Measurements from ENCODE around the gene PPAT.

PPAT gene

DNA sequence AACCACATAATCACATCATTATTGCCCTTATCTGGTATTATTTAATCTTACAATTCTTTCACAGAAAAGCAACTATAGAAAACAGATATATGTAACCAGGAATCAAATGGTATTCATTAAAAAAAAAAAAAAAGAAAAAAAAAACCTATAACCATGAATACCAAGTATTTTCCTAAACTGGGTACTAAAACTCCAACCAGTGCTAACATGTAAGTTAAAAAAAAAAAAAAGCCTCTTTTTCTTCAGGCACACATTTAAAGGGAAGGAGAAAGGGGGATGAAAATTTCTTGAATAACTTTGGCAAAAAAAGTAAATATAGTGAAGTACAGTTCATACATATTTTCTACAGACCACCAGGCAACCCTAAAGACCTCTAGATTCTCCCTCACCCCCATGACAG lies 2.1 kb downstream of the PPAT start:
- DNase-seq: no peak

DNA sequence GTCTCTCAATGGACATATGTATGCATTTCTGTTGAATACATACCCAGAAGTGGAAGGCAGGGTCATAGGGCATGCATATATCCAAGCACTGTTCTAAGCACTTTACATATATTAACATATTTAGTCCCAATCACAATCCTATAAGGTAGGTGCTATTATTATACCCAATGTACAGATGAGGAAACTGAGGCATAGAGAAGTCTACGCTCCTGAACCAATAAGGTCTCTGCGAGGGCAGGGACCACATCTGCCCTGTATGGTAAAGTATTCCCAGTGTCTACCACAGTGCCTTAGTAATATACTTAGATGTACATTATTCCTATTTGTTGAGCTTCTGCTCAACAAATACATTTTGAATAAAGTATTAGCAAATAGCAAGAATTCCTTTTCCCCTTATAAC lies 5.2 kb downstream of the PPAT start:
- DNase-seq: no peak

DNA sequence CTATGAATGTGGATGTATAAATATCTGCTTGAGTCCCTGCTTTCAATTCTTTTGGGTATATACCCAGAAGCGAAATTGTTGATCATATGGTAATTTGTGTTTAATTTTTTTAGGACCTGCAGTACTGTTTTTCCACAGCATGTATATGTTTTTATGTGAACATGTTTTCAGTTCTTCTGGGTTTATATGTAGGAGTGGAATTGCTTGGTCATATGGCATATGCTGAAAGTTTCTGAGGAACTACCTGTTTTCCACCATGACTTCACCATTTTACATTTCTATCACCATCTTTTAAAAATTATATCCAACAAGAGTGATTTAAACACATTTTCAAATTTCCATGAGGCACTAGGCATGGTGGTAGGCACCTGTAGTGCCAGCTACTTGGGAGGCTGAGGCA lies 8.2 kb downstream of the PPAT start:
- no peak for DNase-seq

DNA sequence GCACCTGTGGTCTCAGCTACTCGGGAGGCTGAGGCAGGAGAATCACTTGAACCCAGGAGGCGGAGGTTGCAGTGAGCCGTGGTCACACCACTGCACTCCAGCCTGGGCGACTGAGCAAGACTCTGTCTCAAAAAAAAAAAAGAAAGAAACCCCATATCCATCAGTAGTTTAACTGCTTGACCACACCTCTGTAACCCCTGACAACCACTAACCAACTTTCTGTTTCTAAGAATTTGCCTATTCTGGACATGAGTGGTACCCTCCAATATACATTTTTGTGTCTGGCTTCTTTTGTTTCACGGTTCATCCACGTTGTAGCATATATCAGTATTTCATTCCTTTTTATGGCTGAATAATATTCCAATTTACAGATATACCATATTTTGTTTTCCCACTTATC lies 9.1 kb downstream of the PPAT start:
- no peak for DNase-seq

DNA sequence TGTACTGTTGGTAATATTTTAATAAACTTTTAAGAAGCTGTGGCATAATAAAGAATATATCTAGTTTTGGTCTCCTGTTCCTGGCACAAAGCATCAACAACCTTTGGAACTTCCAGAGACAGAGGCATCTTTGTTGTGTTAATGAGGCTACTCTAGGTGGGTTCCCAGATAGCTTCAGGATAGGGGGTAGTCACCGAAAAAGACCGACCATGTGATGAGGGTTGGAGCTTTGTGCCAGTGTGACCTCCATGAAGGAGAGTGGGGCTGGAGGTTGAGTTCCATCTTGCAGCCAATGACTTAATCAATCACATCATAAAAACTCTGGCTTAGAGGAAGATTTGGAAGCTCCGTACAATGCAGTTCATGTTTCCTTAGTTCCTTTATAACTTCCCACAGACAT lies 9.9 kb downstream of the PPAT start:
- no peak for DNase-seq

DNA sequence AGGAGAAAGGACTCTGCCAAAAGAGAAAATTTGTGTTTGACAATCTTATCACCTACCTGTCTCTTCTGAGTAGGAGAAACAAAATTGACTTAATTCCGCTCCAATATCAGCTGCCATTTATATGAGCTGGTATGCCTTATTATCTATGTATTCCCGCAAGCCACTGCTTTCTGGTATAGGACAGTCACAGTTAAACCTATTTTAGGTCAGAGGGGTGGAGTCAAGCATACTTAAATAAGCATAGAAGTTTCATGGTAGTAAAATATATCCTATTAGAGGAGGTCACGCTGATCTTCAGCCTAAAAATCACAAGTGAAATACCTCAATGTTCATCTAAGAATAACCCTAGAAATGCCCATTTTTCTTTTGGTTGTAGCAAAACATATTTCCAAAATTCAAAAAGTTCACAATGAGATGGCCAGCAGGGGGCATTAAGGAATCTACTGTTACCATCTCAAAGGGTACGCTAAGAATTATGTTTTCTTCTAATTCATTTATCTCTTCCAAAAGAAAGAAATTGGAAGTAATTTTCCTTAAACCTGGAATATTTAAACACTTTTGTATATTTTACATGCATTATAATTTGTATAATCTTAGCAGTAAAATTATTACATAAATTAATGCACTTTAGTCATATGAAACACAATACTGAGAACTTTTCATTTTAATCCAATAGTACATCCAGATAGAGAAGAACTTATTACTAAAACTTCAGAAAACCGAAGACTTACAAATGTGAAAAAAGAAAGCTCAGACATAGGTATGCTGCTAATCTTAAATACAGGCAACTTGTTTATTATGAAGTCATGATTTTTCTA lies 10.5 kb downstream of the PPAT start:
- DNase-seq: peak; percentile 13

DNA sequence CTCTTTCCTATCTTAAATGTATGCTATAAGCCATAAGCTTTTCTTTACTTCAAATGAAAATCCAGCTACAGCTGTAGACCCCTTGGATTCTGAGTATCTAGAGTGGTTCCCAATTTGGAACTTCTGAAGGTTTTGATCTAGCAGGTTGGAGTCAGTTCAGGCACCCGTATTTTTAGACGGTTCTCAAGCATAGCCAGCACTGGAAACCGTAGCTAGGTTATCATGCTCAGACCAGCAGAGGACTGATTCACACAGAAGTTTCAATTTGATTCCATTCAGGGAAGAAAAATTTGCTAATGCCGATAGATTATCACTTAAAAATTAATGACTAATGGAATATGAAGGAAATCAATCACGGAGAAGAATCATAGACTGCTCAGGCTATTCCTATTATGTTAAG lies 11.2 kb downstream of the PPAT start:
- no peak for DNase-seq

DNA sequence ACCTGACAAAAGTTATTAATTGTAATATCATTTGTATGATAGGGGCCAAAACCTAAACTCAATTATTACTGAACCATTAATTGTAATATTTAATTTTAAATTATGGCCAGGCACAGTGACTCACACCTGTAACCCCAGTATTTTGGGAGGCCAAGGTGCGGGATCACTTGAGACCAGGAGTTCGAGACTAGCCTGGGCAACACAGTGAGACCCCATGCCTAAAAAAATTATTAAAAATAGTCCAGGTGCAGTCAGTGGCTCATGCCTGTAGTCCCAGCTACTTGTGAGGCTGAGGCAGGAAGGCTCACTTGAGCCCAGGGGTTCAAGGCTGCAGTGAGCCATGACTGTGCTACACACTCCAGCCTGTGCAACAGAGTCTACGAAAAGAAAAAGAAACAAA lies 18.0 kb downstream of the PPAT start:
- DNase-seq: no peak

DNA sequence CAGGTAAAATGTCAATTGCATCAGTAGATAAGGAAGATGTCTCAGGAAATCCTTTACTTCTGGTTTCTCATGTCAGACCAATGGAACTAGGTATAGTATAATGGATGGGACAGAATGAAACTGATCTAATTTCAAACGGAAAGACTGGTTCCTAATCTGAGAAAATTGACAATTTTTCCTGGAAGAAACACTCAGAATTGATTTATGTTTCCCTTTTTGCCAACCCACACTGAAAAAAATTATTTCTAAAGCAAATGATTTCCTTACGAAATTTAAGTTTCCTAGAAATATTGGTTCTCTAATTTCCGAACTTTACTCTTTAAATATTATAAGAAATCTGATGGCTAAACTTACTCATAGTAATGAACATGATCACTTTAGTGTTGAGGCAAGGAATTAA lies 19.1 kb downstream of the PPAT start:
- DNase-seq: no peak

DNA sequence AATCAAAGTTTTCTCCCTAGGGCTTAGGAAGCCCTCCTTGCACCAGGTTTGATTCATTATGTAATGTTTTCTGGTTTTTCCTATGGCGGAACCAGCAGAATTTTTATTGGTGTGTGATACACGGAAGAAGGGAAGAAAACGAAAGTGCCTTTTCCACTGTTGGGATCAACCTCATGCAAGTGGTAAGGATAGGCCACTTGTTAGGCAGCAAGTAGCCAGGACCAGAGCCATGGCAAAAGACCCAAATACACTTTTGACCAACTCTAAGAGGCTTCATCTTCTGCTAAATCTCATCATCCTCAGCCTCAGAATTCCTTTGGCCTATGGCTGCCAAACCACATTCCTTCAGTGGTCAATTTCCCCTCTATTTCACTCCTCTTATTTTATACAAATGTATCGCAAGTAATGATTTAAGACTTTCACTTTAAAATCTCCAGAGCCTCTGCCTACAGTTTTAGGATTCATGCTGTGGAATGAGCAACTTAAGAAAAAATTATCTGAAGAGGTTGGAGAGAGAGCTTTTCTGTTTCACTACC lies 21.2 kb downstream of the PPAT start:
- DNase-seq: no peak

DNA sequence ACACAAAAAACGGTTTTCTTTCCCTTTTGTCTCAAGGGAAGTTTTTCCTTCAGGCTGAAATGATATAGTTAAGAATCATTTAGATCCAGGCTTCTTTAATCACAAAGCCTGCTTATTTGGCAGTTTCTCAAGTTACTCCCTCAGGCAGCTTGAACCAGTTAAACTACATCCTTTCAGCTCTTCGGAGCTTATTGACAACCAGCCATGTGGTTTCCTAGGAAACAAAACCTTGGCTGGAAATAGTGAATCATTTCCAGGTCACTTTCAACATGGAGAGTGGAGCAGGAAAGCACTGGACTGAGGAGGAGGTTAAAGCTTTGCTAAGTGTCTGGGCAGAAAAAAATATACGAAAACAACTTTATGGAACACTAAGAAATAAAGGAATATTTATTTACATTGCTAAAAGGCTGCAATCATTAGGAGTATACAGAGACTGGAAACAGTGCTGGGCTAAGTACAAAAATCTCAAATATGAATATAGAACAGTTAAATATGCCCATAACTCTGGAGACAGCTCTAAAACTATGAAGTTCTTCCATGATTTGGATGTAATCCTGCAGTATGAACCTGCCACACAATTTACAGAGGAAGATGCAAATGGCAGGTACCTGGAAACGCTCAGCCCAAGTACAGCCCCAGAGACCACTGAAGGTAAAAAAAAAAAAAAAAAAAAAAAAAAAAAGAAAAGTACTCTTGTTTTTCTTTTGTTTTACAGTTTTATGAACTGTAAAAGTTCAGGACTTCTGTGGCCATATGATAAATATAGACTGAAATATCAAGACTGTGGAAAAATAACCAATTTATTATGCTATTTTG lies 25.0 kb downstream of the PPAT start:
- no peak for DNase-seq

DNA sequence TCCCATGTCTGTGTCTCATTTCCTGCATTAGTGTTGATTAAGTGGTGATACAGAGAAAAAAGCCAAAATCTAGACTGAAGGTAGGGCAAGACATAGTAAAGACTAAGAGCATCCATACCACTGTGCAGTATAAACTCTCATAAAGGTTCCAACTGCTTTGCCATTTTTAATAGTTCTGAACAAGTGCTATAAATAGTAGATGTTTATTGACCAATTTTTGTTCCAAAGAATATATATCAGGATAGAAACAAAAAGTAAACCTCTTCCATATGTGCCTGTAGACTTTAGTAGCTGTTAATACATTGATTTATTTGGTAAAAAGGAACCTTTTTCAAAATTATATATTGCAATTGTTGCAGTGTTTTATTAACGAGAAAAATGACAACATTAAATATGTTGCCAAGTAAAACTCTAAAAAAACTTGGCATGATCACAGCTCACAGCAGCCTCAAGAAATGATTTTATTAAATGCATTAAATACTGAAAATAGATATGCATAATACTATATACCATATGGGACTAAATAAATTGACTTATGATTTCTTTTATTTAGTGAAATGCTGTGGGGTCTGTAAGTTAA lies 25.8 kb downstream of the PPAT start:
- no peak for DNase-seq

DNA sequence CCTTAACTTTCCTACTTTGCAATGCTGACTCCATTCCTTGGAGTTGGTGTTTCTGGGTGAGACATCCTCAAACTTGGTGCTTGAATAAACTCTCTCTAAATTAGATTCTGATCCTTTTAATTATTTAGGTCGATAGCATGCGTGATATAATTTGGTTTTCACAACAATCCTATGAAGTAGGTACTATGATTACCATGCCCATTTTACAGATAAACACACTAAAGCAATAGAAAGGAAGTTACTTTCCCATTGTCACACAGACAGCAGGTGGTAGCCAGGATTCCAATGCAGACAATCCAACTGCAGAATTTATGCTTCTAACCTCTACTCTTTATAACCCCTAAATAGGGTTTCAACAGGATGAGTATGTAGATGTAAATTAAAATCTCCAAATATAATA lies 26.4 kb downstream of the PPAT start:
- DNase-seq: no peak

DNA sequence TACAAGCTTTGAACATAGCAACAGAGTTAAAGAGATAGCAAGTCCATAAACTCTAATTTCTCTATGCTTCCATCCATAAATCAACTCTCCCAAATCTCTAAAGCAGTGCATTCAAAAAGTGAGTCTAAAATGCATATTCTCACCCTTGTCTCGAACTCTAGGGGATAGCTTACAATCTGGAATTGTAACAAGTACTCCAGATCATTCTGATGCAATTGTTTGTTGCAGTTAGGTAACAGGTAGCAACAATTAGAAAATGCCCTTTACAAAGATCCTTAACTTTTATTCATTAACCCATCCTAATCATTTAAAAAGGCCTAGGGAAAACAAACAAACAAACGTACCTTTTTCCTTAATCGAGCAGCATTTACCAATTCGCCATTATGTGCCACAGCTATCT lies 29.3 kb downstream of the PPAT start:
- no peak for DNase-seq

DNA sequence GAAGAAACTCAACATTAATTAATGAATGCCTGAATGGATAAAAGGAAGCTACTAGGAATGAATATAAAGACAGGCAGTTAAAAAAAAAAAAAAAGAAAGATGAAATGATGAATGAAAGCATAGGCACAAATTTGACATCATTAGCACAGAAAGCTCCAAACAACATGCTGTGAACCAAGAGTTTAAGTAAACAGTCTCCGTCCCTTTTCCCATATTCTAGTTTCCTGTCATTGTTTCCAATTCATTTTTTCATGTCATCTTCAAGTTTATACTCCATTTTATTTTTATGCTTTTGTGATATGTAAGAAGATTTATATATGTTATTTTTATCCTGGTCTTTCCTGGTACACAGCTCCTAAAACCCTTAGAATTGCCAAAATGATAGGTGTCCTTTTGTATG lies 30.4 kb downstream of the PPAT start:
- DNase-seq: no peak

DNA sequence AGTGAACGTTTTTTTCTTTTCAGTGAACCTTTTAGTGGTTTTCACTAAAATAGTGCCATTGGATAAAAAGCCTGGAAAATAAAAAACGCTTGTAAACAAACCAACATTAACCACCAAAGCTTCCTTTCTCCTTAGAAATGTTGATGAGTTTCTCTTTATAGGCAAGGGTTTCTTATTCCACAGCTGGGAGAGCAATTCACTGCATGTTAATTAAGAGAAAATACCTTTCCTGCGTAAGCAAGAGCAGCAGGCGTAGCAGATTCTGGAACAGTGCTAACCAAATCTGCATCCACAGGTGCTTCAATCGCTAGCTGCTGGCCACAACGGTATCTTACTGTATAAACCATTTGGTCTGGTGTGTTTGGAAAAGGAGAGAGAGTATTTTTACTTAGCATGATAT lies 34.9 kb downstream of the PPAT start:
- no peak for DNase-seq

DNA sequence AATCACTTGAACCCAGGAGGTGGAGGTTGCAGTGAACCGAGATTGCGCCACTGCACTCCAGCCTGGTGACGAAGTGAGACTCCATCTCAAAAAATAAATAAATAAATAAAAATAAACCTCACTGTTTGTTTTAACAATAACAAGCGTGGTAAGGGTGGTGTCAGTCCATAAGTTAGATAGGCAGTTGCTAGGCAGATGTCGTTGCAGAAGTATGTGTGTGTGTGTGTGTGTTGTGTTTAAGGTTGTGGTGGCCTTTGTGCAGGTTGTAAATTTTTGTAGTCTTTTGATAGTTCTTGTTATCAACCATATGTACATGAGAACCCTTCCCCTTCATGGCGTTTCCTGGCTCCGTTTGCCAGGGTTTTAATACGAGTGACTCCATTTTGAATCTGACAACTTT lies 44.1 kb downstream of the PPAT start:
- DNase-seq: no peak

DNA sequence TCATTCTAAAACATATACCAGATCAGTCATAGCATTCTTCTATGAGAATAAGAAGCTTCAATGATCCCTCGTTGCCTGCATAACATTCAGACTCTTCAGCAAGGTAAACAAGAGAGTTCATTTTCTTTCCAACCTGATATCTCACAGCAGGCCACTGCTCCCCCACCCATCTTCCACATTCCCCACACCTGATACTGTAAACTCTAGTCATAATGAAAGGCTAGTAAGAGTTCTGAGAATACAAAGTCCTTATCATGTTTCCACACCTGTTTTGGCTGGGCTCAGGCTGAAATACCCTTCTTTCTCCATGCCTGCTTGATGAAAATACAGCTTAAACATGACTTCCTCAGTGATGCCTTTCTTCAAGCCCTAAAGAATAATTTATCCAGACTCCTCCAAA lies 45.9 kb downstream of the PPAT start:
- no peak for DNase-seq

DNA sequence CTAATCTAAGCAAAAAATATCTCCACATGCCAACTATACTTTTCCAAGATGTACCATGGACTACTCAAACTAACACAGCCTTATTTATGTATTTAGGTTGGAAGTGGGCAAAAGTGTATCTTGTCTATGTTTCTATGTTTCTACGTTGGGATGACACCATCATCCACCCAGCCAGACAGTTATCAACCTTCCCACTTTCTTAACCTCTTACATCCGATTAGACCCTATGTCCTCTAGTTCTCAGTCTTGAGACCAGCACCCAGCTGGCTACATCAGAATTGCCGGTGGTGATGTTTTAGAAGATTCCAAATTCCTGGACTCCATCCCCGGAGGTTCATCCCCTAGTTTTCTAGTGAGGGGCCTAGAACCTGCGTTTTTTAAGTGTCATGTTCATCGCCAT lies 47.1 kb downstream of the PPAT start:
- no peak for DNase-seq

DNA sequence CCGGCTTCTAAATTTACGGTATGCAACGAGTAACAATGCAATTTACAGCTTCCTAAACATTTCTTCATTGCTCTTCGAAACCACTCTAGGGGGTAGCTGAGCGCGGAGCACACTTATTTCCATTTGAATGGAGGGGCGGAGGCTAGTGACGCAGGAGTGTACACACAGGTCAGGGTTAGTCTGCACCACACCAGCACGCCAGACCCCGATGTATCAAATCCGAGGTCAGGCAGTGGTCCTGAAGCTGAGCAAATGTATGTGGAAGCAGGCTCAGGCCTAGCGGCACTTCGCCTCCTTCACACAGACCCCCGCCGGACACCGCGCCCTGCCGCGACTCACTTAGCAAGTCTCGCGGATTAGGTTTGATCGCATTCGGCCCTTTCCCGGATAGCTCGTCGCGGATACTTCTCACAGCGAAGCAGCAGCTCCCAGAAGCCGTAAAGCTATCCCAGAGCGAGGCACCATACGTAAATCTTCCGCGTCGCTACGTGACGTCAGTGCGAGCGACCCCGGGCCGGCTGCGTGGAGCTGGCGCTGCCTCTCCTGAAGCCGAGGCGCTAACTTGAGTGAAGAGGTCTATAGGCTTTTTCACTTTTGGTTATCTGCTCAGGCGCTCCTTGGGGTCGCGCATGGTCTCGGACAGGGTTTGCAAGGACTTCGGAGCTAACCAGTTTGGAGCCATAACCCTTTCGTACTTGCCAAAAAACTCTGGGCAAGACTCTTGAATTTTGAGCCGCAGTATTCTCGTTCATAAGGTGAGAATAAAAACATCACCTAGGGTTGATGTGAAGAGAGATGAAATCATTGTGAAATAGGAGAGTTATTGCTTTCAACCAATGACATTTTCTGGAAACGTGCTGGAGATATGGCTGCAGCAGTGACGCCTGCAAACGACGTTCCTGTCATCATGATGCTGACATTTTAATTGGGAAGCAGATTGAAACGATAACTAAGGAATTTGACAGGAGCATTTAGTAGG lies 48.1 kb downstream of the PPAT start, which contains the start of gene AASDH:
Gene AASDH (minus strand): TSS at position 469 of the 979 bp plus-strand sequence. CDS start 3,192 bp downstream, outside the sequence.
- peak; percentile 96 for DNase-seq

DNA sequence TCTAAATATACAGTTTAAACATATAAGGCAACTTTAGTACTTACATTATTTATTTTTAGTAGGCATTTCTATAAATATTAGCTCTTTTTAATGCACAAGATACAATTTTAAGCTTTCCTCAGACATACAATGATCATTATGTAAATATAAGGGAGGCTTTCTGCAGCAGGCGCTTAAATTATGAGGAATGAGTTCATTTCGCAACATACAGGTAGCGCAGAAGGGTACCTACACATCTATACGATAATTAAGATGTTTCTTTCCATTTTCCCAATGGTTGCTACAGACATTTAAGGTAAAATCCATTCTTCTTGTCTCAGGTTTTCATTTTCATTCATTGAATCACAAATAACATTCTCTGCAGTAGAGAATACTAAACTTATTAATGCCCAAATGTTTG lies 49.3 kb downstream of the PPAT start:
- no peak for DNase-seq

DNA sequence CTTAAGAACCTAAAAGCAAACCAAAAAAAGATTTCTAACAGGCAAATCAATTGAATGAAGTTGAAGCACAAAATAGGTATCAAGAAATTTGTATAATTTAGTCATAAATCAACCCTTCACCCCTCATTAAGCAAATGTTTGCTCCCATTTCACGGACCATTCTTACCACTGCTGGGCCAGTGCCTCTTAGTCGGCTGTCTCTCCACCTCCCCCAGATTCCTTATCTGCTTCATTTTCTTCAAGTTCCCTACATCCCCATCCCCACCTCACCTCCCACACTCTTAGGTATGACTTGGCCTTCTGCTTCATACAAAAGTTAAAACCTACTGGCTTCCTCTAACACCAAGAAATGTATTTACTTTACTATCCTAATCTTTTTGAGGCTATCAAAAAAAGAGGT lies 60.0 kb downstream of the PPAT start:
- no peak for DNase-seq
